Epithelial cell of proximal tubule (primary cell): Measurements from ENCODE around the gene PRELID3B. TPM values are rescaled to one million over a fixed set of nuclear protein-coding genes. Genes with fewer than 3 reads are reported as not detected.

Source experiments
- DNase-seq: peaks from one replicate; pipeline ENCODE4 v3.0.0-alpha.2; 2011; ENCODE audit warnings: low read depth
- H3K4me3 ChIP-seq: 2 replicates; pipeline ENCODE4 v1.5.1; 2011; ENCODE audit warnings: low read depth, mild to moderate bottlenecking, low read length
- total RNA-seq: library from RNA; depleted of rRNA; stranded (reverse); fragments of >200 nt; gene quantifications from 2 replicates; pipeline ENCODE4 v1.2.3, GENCODE V29; 2015
- TF ChIP-seq, protein P1 (sequence below): conservative IDR thresholded peaks from 2 replicates; pipeline ENCODE4 v1.5.1; 2012; ENCODE audit warnings: low read depth, mild to moderate bottlenecking, low read length

The PRELID3B gene
- total RNA-seq, 1 donor from 2014 or later = 76.3 TPM

DNA sequence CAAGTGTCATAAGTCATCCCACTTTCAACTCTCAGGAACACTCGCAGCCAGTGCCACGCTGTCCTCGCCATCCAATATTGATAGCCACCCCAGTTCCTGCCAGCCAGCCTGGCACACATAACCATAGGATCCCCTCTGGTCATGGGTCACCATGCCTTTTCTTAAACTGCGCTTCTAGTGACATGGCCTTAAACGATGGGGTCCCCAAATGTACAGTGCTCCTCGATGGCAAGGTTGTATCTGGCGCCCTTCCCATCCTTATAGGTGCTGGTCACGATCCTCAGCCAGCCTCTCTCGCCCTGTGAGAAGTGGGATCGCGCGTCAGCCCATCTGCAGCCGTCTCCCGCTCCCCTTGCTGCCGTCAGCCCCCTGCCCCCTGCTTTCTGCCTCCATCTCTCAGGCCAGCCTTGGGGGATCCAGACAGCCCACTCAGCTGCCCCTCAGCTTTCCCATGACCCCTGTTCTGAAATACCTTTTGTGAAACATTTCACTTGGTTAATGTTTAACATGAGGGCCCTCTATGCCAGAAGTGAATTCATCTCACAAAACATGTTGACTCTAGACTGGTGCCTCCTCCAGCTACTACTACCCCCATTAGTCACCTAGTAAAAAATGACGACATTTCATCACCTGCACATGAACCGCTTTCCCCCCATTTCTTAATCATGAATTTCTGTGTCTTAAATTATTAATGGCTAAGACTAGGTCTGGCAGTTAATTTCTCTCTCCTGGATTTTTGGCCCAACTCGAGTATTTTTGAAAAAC is 46.9 kb downstream of the PRELID3B start:
- H3K4me3 ChIP-seq = no peak overlapping the region
- peak; percentile 54 for DNase-seq
- TF ChIP-seq, protein P1, sequence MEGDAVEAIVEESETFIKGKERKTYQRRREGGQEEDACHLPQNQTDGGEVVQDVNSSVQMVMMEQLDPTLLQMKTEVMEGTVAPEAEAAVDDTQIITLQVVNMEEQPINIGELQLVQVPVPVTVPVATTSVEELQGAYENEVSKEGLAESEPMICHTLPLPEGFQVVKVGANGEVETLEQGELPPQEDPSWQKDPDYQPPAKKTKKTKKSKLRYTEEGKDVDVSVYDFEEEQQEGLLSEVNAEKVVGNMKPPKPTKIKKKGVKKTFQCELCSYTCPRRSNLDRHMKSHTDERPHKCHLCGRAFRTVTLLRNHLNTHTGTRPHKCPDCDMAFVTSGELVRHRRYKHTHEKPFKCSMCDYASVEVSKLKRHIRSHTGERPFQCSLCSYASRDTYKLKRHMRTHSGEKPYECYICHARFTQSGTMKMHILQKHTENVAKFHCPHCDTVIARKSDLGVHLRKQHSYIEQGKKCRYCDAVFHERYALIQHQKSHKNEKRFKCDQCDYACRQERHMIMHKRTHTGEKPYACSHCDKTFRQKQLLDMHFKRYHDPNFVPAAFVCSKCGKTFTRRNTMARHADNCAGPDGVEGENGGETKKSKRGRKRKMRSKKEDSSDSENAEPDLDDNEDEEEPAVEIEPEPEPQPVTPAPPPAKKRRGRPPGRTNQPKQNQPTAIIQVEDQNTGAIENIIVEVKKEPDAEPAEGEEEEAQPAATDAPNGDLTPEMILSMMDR = no peak

DNA sequence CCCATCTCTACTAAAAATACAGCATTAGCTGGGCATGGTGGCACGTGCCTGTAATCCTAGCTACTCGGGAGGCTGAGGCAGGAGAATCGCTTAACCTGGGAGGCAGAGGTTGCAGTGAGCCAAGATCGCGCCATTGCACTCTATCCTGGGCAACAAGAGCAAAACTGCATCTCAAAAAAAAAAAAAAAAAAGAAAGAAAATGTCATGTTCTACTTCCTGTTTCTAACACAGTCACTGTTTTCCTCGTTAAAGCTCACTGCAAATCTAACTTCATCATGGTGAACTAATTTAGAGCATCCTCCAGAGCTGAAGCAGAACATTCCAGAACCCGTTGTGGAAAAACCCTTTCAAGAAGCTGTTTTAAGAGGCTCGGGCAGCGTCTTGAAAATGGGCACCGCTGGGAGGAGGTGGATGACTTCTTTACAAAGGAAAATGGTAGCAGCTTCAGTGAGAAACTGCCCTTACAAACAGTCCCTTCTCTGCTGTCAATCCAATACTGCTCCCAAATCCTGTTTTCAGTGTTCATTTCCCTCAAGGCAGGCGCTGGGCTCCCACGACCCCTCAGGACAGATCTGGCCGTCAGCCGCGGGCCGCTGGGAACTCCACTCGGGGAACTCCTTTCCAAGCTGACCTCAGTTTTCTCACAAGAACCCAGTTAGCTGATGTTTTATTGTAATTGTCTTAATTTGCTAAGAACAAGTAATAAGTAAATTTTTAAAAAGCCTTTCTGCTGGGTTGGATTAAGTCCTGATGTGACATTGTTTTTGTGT is 48.0 kb downstream of the PRELID3B start:
- TF ChIP-seq, protein P1 = no peak
- no peak overlapping the region for H3K4me3 ChIP-seq
- no peak for DNase-seq

DNA sequence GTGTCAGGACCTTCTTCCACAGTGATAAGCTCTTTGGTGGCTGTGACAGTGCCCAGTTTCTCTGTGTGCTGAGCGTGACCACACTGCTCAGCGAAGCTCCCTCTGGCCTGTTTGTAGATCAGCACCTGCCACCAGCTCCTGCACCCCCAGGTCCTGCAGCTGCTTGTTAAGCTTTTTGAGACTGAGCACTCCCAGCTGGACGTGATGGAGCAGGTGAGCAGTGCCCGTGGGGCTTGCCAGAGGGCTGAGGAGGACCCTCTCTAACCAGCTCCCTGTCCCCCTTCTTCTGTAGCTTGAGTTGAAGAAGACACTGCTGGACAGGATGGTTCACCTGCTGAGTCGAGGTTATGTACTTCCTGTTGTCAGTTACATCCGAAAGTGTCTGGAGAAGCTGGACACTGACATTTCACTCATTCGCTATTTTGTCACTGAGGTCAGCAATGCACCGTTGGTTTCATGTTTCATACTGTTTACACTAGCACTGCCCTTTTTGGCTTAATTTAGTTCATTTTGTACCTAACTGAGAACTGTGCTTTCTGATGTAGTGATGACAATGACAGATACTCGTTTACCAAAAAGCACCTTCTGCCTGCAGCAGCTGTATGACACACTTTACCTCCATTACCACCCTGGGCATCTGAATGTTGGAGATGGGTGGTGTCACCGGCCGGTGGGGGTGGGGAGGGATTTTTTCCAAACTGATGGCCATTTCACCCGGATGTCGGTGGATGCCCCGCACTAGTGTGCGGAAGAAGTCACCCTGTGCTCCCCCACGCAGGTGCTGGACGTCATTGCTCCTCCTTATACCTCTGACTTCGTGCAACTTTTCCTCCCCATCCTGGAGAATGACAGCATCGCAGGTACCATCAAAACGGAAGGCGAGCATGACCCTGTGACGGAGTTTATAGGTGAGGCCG is 49.0 kb downstream of the PRELID3B start:
- H3K4me3 ChIP-seq = no peak overlapping the region
- no peak for DNase-seq
- TF ChIP-seq, protein P1 = no peak

DNA sequence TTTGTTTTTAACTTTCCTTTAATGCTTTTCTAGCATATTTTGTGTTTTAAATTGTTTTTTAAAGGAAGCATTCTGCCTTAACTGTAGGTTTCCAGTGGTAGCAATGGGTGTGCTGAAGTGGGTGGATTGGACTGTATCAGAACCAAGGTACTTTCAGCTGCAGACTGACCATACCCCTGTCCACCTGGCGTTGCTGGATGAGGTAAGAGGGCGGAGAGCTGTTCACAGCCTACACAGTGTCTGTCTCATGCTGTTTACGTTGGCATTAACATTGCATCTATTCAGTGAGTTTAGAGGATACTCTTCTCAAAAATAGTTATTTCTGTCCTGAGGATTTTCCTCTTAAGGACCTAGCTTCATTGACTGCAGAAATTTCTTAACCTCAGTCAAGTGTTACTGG is 49.7 kb downstream of the PRELID3B start:
- TF ChIP-seq, protein P1 = no peak
- no peak for DNase-seq
- no peak overlapping the region for H3K4me3 ChIP-seq

DNA sequence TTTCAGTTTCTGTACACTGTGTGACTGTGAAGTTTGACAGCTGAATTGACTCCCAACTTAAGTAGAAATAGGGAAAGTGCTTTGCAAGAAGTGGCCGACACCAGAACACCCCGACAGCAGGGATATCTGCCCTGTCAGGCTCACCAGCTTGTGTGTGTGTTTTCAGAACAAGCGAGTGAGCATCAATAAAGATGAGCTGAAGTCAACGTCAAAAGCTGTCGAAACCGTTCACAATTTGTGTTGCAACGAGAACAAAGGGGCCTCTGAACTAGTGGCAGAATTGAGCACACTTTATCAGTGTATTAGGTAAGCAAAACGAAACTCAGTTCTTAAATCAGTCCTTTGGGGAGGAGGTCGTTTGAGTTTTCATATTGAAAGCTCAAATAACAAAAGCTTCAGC is 50.9 kb downstream of the PRELID3B start:
- H3K4me3 ChIP-seq = no peak overlapping the region
- TF ChIP-seq, protein P1 = no peak

DNA sequence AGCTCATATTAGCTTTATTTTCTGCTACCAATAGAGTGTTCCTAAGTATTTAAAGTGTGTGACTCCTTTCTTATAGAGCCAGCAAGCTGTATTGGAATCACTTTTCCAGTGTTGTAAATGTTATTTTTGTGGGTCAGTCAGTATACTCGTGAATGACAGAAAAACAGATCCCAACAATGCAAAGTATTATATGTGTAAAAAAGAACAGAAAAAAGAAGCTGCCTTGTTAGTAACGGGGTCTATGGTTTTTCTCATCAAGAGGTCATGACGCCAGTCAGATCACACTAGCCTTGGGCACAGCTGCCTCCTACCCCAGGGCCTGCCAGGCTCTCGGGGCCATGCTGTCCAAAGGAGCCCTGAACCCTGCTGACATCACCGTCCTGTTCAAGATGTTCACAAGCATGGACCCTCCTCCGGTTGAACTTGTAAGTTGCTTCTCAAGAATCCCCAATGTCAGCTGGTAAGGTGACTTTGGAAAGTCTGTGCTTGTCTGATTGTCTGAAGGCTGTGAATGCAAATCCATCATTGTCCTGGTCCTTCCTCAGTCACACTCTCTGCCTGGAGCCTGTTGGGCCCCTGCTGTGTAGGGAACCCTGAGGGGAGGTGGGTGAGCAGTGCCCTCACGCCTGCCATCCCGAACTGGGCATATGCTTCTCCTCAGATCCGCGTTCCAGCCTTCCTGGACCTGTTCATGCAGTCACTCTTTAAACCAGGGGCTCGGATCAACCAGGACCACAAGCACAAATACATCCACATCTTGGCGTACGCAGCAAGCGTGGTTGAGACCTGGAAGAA is 51.7 kb downstream of the PRELID3B start:
- no peak for DNase-seq
- TF ChIP-seq, protein P1 = no peak
- H3K4me3 ChIP-seq = no peak overlapping the region

More for the DNA sequence above, 50.9 kb downstream of the PRELID3B start:
- no peak for DNase-seq
